ENCODE measurements around the gene NFATC1.

NFATC1 gene

DNA sequence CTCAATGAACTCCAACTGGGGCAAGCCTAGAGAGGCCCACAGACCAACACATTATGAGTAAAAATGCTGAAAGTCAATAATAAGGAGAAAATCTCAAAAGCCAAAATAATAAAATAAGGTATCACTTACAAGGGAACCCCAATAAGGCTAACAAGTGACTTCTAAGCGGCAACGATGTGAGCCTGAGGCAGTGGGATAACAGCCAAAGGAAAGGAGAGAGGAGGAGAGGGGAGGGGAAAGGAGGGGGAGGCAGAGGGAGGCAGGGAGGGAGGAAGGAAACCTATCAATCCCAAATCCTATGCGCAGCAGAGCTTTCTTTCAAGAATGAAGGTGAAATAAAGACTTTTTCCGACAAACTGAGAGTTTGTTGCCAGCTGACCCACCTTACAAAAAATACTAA lies 6.0 kb upstream of the NFATC1 start:
- no peak for DNase-seq (ENCODE audit: low spot score)

GRCh38 chr18:79392226-79392625 lies 3.5 kb upstream of the NFATC1 start:
- DNase-seq (ENCODE audit: low spot score) = no peak

- peak; percentile 82 for DNase-seq (ENCODE audit: low spot score)
These were observed 2.5 kb upstream of the NFATC1 start for GRCh38 chr18:79393181-79393634.

GRCh38 chr18:79393635-79394533 lies 1.8 kb upstream of the NFATC1 start:
- peak; percentile 96 for DNase-seq (ENCODE audit: low spot score)

GRCh38 chr18:79394534-79395307 lies 1.0 kb upstream of the NFATC1 start:
- DNase-seq (ENCODE audit: low spot score) = peak; percentile 64

DNA sequence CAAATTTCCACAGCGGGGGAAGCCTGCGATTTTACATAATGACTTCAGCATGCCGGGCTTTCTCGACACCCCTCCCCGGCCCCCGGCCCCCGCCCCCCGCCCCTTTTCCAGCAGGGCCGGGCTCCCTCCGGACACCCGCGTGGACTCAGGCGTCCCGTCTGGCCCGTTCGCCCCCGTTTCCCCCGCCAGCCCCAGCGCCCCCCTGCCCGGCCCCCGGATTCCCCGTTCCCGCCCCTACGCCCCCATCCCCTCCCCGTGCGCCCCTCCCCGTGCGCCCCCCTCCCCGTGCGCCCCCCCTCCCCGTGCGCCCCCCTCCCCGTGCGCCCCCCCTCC lies 456 bp upstream of the NFATC1 start:
- no peak for DNase-seq (ENCODE audit: low spot score)

DNA sequence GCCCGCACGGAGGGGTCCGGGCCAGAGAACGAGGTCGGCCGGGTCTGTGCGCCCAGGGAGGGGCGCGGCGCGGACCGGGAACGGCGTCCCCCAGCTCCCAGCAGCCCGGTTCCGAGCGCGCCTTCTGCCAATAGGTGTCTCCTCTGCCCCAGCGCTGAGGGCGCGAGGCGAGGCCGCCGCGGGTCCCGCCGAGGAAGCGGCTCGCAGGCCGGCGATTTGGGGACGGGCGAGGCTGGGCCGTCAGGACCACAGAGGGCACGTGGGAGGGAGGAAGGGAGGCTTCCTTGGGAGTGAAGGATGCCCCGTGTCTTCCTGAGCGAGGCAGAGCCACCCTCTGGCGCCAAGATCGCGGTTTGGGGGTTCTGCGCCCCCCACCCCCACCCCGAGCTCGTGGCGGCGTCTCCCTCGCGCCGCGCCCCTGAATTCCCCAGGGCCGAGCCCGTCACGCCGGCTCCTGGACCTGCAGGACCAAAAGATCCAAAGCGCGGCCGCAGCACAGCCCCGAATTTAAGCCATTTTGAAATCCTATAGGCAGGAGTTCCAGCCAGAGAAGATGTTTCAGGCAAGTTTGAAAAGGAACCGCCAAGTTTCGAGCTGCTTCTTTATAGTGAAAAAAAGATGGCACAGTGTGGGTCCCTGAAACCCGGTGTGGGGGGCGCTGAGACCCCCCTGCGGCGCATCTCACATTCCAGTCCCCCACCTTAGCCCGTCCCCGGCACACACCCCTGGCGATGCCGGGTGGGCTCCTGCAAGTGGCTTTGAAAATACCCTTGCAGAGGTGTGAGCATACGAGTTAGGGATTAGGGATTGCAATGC lies 909 bp downstream of the NFATC1 start:
- peak; percentile 64 for DNase-seq (ENCODE audit: low spot score)

- no peak for DNase-seq (ENCODE audit: low spot score)
These were observed 1.6 kb downstream of the NFATC1 start for GRCh38 chr18:79397247-79397829.

DNA sequence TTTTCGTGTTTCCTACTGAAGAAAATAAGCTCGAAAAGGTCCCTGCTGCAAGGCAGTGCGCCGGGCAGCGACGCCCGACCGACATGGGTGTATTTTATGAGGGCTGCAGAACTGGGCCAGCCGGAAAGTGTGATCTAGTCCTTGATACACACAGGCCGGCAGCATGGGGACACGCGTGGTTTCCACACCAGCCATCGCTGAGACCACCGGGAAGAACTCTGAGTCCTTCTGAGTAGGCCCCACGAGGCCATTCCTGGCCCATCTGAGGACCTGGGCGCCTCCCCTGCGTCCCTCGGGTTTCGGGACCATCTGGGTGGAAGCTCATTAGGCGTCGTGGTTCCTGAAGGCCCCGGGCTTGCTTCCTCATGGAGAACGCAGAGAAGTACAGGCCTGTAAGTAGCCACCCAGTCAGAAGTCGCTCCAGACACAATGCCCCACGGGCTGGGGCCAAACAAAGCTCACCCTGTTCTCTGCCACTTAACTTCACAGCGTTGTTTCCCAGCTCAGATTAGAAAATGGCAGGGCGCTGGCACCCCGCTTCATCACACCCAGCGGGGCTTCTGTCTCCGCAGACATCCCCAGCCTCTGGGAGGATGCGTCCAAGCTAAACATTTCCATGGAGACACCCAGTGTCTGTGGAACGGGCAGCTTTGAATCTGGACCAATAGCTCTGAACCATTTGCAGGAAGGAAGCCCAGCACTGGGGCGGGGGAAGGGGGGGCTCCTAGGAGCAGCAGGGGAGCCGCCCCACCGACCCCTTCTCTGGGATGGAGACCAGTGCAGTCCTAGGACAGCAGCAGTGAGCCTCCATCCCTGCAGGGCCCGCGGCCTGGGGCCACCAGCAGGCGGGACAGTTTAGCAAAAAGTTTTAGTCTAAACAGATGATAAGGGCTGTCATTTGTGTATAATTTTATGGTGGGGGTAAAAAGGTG lies 2.4 kb downstream of the NFATC1 start:
- no peak for DNase-seq (ENCODE audit: low spot score)

DNA sequence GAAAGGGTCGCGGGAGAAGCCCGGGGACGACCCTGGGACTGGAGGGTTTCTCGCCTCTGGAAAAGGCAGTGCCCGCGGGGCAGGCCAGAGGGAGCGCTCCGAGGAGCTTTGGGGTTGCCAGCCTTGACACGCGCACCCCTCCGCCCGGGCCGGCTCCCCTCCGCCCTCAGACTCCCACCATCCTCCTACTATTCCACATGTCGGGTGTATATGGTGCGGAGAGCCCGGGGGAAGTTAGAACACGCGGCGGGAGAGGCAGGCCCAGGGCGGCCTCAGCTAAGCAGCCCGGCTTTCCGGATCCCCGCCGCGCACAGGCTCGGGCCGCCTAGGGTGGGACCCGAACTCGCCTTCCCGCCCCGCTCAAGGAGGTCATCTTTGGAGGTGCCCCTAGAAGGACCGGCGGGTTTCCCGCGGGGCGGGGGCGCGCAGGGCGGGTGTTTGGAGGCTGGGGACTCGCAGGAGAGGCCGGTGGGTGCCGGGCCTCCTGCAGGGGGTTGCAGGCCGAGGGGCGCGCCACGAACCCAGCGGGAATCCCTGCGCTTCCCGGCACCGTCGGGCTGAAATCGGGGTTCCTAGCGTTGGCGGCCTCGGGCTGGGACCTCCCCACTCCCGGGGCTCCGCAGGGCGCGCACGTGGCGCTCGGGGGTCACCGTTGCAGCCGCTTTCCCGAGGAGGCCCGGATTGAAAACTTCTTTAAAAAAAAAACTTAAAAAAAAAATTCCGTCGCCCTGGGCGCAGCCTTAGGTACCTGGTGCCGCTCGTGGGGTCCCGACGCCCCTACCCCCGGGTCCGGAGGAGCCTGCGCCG lies 3.7 kb downstream of the NFATC1 start:
- no peak for DNase-seq (ENCODE audit: low spot score)

DNA sequence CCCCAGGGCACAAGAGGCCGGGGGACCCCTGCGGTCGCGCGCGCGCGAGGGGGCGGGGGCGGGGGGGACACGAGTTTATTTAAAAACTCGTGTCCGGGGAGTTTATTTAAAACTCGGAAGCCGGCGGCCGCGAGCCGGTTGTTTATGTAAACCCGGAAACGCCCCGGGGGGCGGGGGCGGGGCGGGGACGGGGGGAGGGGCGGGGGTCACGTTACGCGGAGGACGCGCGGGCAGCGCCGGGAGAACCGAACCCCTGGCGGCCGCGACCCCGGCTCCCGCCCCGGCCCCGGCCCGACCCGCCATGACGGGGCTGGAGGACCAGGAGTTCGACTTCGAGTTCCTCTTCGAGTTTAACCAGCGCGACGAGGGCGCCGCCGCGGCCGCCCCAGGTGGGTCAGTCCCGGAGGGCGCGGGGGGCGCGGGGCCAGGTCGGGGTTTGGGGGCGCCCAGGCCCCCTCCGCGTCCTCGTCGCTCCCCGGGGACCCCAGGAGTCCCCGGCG lies 4.4 kb downstream of the NFATC1 start:
- peak; percentile 81 for DNase-seq (ENCODE audit: low spot score)

DNA sequence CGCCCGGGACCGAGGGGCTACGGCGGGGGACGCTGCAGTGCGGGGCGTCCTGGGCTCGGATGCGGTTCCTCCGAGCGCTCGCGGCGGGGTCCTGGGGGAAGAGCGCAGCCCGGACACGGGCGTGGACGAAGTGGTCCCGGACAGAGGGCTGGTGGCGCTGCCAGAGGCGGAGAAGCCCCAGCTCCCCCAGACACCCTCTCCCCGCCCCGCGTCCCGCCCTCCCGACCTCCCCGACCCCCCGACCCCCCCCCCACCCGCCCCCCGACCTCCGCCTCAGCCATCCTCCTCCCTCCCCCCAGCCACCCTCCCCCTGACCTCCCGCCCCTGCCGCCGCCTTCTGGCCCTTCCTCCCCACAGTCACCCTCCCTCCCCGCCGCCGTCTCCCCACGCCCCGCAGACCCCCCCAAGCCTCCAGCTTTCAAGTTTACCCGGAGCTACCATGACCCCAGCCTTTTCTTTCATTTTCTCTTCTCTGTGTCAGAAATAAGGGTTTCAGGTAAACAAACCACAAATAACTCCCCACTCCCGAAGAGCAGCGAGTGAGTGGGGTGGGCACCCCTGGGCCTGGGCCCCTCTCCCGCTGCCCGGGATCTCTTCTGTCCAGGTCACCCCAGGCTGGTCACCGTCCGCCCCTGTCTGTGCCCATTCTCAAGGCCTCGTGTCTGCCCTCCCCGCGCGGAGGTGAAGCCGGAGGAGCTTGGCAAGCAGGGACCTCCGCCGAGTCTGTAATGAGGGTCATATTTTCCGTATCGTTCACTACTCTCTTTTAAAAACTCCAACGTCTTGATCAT lies 5.1 kb downstream of the NFATC1 start:
- DNase-seq (ENCODE audit: low spot score) = peak; percentile 55

DNA sequence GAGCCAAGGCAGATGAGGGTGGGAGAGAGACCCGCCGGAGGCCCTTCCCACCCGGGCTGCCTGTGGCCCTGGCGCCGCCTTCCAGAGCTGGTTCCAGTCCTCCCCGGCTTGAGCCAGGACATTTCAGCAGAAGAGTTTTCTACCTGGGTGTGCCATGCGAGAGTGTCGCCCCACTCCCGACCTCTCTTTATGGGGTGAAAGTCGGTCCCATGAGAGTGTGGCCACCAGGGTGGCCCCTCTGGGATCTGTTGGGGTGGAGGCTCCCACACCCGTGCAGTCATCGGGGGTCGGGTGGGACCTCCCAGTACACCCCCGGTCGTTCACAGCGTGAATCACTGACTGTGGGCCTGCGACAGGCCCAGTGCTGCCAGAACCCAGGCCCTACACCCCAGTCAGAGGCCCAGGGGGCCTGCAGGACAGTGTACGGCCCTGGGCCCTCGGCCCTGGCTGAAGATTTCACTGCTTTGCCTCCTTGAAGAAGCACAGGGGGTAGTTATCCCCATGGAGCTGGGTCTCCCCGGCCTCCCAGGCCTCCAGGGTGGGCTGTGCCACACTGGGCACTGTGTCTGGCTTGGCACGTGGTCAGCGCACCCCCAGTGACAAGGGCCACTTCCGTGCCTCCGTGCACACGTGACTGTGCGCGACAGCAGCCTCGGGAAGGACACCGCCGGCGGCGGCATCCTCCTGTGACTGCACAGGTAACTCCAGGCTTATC lies 5.9 kb downstream of the NFATC1 start:
- no peak for DNase-seq (ENCODE audit: low spot score)

DNA sequence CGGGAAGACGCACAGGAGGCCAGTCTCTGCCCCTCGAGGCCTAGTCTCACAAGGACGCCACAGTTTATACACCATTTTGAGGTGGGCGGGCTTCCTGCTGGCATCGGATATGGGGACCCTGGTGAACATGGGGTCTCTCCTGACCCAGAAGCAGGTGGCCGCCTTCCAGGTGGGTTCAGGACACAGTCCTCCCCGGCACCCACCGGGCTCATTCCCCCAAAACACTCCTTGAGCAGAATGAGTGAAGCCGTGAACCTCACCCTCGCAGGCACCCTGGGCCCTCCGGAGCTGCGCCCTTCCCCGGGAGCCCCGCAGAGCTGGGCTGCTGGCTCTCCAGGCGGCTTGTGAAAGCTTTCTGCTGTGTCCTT lies 6.5 kb downstream of the NFATC1 start:
- no peak for DNase-seq (ENCODE audit: low spot score)

GRCh38 chr18:79402977-79403722 lies 7.4 kb downstream of the NFATC1 start:
- DNase-seq (ENCODE audit: low spot score) = peak; percentile 74

- DNase-seq (ENCODE audit: low spot score) = no peak
These were observed 8.2 kb downstream of the NFATC1 start for GRCh38 chr18:79403723-79404566.

DNA sequence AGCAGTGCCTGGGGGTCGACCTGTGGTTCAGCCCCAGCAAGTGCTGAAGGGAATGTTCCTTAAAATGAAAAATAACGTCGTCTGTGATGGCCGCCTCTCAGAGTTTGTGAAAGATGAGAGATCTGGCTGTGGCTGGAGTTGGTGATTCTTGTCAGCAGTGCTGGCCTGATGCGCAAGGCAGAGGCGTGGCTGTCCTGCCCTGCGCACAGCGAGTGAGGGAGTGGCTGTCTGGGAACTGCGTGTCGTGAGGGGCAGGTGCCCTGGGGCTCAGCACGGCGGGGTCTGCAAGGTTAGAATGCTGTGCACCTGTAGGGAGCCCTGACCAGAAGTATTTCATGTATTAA lies 8.8 kb downstream of the NFATC1 start:
- DNase-seq (ENCODE audit: low spot score) = peak; percentile 55

Measured in AG08396 (cell line).